ENCODE data around the gene PDGFB. TPM values are rescaled to one million over a fixed set of nuclear protein-coding genes. Genes with fewer than 3 reads are reported as not detected.

PDGFB gene
- polyA plus RNA-seq, 2 donors, result 1.2 to 1.8 TPM

GRCh38 chr22:39188809-39189208 is 56.0 kb downstream of the PDGFB start:
- Histone ChIP-seq H3K27me3 (ENCODE audit: control insufficient read depth in 1 of 2, insufficient read depth in 2 of 2, low read length in 2 of 2) (no peaks in the 10 kb centered on the region), H3K4me3 (ENCODE audit: low read depth in 1 of 2, low read length in 2 of 2) (no peak overlapping the region), H3K36me3 (ENCODE audit: control insufficient read depth in 2 of 2, insufficient read depth in 2 of 2, low read length in 1 of 2) (no peaks in the 10 kb centered on the region), H3K27ac (ENCODE audit: low read depth in 2 of 2, low read length in 1 of 2) (no peak overlapping the region), H3K9me3 (ENCODE audit: control insufficient read depth in 2 of 2, insufficient read depth in 1 of 2, low read depth in 1 of 2, low read length in 1 of 2) (no peaks in the 10 kb centered on the region), H3K4me1 (ENCODE audit: control insufficient read depth in 2 of 2, insufficient read depth in 2 of 2, low read length in 1 of 2) (peaks cover 0 to 3% of the 10 kb centered on the region in 2 donors)
- 77 to 90% methylated on average over 9 to 10 of the region's 10 CpGs for WGBS, 2 donors

- no peaks in the 10 kb centered on the region for H3K36me3 ChIP-seq (ENCODE audit: control insufficient read depth in 2 of 2, insufficient read depth in 2 of 2, low read length in 1 of 2)
- no peaks in the 10 kb centered on the region for H3K27me3 ChIP-seq (ENCODE audit: control insufficient read depth in 1 of 2, insufficient read depth in 2 of 2, low read length in 2 of 2)
- H3K9me3 ChIP-seq (ENCODE audit: control insufficient read depth in 2 of 2, insufficient read depth in 1 of 2, low read depth in 1 of 2, low read length in 1 of 2), result peaks cover 7% of the 10 kb centered on the region in 2 donors
- no peak overlapping the region for H3K4me3 ChIP-seq (ENCODE audit: low read depth in 1 of 2, low read length in 2 of 2)
- 31 to 54% methylated on average over 11 of the region's 11 CpGs for WGBS, 2 donors
- H3K4me1 ChIP-seq (ENCODE audit: control insufficient read depth in 2 of 2, insufficient read depth in 2 of 2, low read length in 1 of 2), result peaks cover 0 to 3% of the 10 kb centered on the region in 2 donors
- peak overlapping the region in 1 of 2 donors; percentile 26 for H3K27ac ChIP-seq (ENCODE audit: low read depth in 2 of 2, low read length in 1 of 2)
These were observed 59.2 kb downstream of the PDGFB start for GRCh38 chr22:39185601-39186012.

DNA sequence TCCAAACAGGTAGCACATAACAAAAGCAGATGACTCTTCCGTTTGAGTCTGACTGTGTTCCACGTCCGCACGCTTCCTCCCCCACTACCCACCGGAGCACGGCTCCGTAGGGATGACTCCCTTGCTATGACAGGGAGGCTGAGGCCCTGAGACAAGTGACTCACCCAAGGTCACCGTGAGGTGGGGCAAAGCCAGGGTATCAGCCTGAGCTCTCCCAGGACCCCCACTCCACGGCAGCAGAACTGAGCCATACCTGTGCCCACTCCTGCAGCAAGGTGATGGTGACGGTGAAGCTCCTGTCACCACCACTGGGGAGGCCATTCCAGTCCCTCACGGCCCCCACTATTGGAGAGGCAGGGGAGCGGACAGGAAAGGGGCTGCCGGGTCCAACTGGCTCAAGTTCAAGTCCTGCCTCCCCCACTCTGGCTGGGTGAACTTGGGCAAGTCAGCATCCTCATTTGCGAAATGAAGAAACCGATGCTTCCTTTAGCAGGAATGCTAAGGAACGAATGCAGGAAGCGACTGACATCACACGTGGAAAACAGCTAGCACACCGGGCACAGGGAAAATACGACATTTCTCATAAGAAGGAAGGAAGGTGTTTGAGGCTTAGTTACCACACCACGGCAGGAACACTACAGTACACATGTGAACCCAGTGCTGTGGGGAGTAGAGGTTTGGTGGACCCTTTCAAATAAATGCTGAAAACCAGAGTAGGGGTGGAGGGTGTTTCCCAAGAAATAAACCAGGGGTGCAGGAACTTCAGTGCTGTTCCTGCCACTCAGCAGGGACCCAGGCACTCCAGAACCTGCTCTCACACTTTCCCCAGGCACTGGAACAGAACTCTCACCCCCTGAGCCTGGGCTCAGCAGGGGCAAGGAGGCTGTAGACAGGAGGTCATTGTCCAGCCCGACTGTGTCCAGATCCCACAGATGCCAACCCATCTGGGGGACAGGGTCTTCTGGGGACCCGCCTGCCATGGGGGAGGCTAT is 59.9 kb downstream of the PDGFB start:
- H3K27ac ChIP-seq (ENCODE audit: low read depth in 2 of 2, low read length in 1 of 2), result peak overlapping the region; percentile 14 to 26
- H3K36me3 ChIP-seq (ENCODE audit: control insufficient read depth in 2 of 2, insufficient read depth in 2 of 2, low read length in 1 of 2), result no peaks in the 10 kb centered on the region
- peaks cover 0 to 3% of the 10 kb centered on the region in 2 donors for H3K4me1 ChIP-seq (ENCODE audit: control insufficient read depth in 2 of 2, insufficient read depth in 2 of 2, low read length in 1 of 2)
- no peak overlapping the region for H3K4me3 ChIP-seq (ENCODE audit: low read depth in 1 of 2, low read length in 2 of 2)
- no peaks in the 10 kb centered on the region for H3K27me3 ChIP-seq (ENCODE audit: control insufficient read depth in 1 of 2, insufficient read depth in 2 of 2, low read length in 2 of 2)
- H3K9me3 ChIP-seq (ENCODE audit: control insufficient read depth in 2 of 2, insufficient read depth in 1 of 2, low read depth in 1 of 2, low read length in 1 of 2), result peaks cover 7% of the 10 kb centered on the region in 2 donors
- 72 to 75% methylated on average over 23 of the region's 23 CpGs for WGBS, 2 donors

GRCh38 chr22:39183991-39184585 is 60.7 kb downstream of the PDGFB start:
- H3K4me1 ChIP-seq (ENCODE audit: control insufficient read depth in 2 of 2, insufficient read depth in 2 of 2, low read length in 1 of 2), result peaks cover 0 to 5% of the 10 kb centered on the region in 2 donors
- 68 to 74% methylated on average over 13 of the region's 13 CpGs for WGBS, 2 donors
- no peak overlapping the region for H3K4me3 ChIP-seq (ENCODE audit: low read depth in 1 of 2, low read length in 2 of 2)
- peaks cover 7% of the 10 kb centered on the region in 2 donors for H3K9me3 ChIP-seq (ENCODE audit: control insufficient read depth in 2 of 2, insufficient read depth in 1 of 2, low read depth in 1 of 2, low read length in 1 of 2)
- H3K27me3 ChIP-seq (ENCODE audit: control insufficient read depth in 1 of 2, insufficient read depth in 2 of 2, low read length in 2 of 2), result no peaks in the 10 kb centered on the region
- H3K27ac ChIP-seq (ENCODE audit: low read depth in 2 of 2, low read length in 1 of 2), result no peak overlapping the region
- no peaks in the 10 kb centered on the region for H3K36me3 ChIP-seq (ENCODE audit: control insufficient read depth in 2 of 2, insufficient read depth in 2 of 2, low read length in 1 of 2)

DNA sequence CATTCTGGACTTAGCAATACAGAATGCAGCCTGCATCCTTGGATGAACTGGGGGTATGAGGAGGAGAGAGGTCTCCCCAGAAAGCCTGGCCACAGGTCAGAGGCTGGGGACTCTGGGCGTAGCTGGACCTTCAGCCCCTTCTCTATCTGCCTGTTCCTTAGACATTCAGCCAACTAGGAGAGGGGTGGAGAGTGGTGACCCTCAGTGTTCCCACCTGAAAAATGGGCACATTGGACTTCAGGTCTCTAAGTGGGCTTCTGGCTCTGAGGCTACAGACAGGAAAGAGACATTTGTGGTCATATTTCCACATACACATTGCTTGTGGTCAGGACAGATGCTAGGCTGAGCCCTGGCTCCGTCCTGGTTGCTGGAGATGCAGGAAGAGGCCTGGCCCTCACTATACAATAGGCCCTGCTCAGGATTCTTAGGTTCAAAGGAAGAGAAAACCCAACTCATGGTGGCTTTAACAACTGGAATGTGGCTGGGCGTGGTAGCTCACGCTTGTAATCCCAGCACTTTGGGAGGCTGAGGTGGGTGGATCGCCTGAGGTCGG is 62.2 kb downstream of the PDGFB start:
- no peaks in the 10 kb centered on the region for H3K27me3 ChIP-seq (ENCODE audit: control insufficient read depth in 1 of 2, insufficient read depth in 2 of 2, low read length in 2 of 2)
- H3K9me3 ChIP-seq (ENCODE audit: control insufficient read depth in 2 of 2, insufficient read depth in 1 of 2, low read depth in 1 of 2, low read length in 1 of 2), result peaks cover 7% of the 10 kb centered on the region in 2 donors
- WGBS, 2 donors, result 83 to 86% methylated on average over 6 of the region's 6 CpGs
- H3K27ac ChIP-seq (ENCODE audit: low read depth in 2 of 2, low read length in 1 of 2), result no peak overlapping the region
- H3K36me3 ChIP-seq (ENCODE audit: control insufficient read depth in 2 of 2, insufficient read depth in 2 of 2, low read length in 1 of 2), result no peaks in the 10 kb centered on the region
- H3K4me1 ChIP-seq (ENCODE audit: control insufficient read depth in 2 of 2, insufficient read depth in 2 of 2, low read length in 1 of 2), result peaks cover 0 to 5% of the 10 kb centered on the region in 2 donors
- H3K4me3 ChIP-seq (ENCODE audit: low read depth in 1 of 2, low read length in 2 of 2), result no peak overlapping the region

GRCh38 chr22:39181778-39182177 is 63.0 kb downstream of the PDGFB start:
- H3K27me3 ChIP-seq (ENCODE audit: control insufficient read depth in 1 of 2, insufficient read depth in 2 of 2, low read length in 2 of 2), result no peaks in the 10 kb centered on the region
- peaks cover 7% of the 10 kb centered on the region in 2 donors for H3K9me3 ChIP-seq (ENCODE audit: control insufficient read depth in 2 of 2, insufficient read depth in 1 of 2, low read depth in 1 of 2, low read length in 1 of 2)
- H3K4me1 ChIP-seq (ENCODE audit: control insufficient read depth in 2 of 2, insufficient read depth in 2 of 2, low read length in 1 of 2), result peaks cover 0 to 5% of the 10 kb centered on the region in 2 donors
- no peaks in the 10 kb centered on the region for H3K36me3 ChIP-seq (ENCODE audit: control insufficient read depth in 2 of 2, insufficient read depth in 2 of 2, low read length in 1 of 2)
- WGBS, 2 donors, result 94 to 97% methylated on average over 5 of the region's 5 CpGs
- no peak overlapping the region for H3K4me3 ChIP-seq (ENCODE audit: low read depth in 1 of 2, low read length in 2 of 2)
- H3K27ac ChIP-seq (ENCODE audit: low read depth in 2 of 2, low read length in 1 of 2), result no peak overlapping the region

- Histone ChIP-seq H3K4me1 (ENCODE audit: control insufficient read depth in 2 of 2, insufficient read depth in 2 of 2, low read length in 1 of 2) (peaks cover 0 to 5% of the 10 kb centered on the region in 2 donors), H3K27ac (ENCODE audit: low read depth in 2 of 2, low read length in 1 of 2) (no peak overlapping the region), H3K4me3 (ENCODE audit: low read depth in 1 of 2, low read length in 2 of 2) (no peak overlapping the region), H3K9me3 (ENCODE audit: control insufficient read depth in 2 of 2, insufficient read depth in 1 of 2, low read depth in 1 of 2, low read length in 1 of 2) (peaks cover 7% of the 10 kb centered on the region in 2 donors), H3K27me3 (ENCODE audit: control insufficient read depth in 1 of 2, insufficient read depth in 2 of 2, low read length in 2 of 2) (no peaks in the 10 kb centered on the region), H3K36me3 (ENCODE audit: control insufficient read depth in 2 of 2, insufficient read depth in 2 of 2, low read length in 1 of 2) (no peaks in the 10 kb centered on the region)
- 96 to 97% methylated on average over 8 of the region's 8 CpGs for WGBS, 2 donors
These were observed 63.4 kb downstream of the PDGFB start for GRCh38 chr22:39181356-39181755.

GRCh38 chr22:39179841-39180335 is 64.9 kb downstream of the PDGFB start:
- Histone ChIP-seq H3K4me1 (ENCODE audit: control insufficient read depth in 2 of 2, insufficient read depth in 2 of 2, low read length in 1 of 2) (peaks cover 0 to 14% of the 10 kb centered on the region in 2 donors), H3K36me3 (ENCODE audit: control insufficient read depth in 2 of 2, insufficient read depth in 2 of 2, low read length in 1 of 2) (no peaks in the 10 kb centered on the region), H3K27me3 (ENCODE audit: control insufficient read depth in 1 of 2, insufficient read depth in 2 of 2, low read length in 2 of 2) (no peaks in the 10 kb centered on the region), H3K4me3 (ENCODE audit: low read depth in 1 of 2, low read length in 2 of 2) (no peak overlapping the region), H3K9me3 (ENCODE audit: control insufficient read depth in 2 of 2, insufficient read depth in 1 of 2, low read depth in 1 of 2, low read length in 1 of 2) (peaks cover 7% of the 10 kb centered on the region in 2 donors), H3K27ac (ENCODE audit: low read depth in 2 of 2, low read length in 1 of 2) (no peak overlapping the region)
- WGBS, 2 donors, result 71 to 76% methylated on average over 19 to 21 of the region's 21 CpGs

DNA sequence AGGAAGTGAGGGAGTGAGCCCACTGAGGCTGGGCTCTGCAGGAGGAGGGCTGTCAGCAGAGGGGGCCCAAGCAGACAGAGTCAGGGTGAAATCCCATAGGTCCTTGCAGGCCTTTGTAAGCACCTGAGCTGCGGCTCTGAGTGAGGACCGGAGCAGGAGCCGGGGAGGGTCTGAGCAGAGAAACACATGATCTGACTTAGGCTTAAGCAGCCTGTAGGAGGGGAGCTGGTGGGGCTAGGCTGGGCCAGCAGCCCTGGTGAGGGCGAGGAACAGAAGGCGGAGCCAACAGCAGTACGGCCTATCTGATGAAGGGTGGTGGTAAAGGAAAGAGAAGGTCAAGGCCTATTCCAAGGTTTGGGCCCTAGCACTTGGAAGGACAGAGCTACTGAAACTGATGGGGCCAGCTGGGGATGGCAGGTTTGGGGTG is 65.4 kb downstream of the PDGFB start:
- Histone ChIP-seq H3K27me3 (ENCODE audit: control insufficient read depth in 1 of 2, insufficient read depth in 2 of 2, low read length in 2 of 2) (no peaks in the 10 kb centered on the region), H3K9me3 (ENCODE audit: control insufficient read depth in 2 of 2, insufficient read depth in 1 of 2, low read depth in 1 of 2, low read length in 1 of 2) (peaks cover 7% of the 10 kb centered on the region in 2 donors), H3K4me1 (ENCODE audit: control insufficient read depth in 2 of 2, insufficient read depth in 2 of 2, low read length in 1 of 2) (peaks cover 0 to 13% of the 10 kb centered on the region in 2 donors), H3K36me3 (ENCODE audit: control insufficient read depth in 2 of 2, insufficient read depth in 2 of 2, low read length in 1 of 2) (no peaks in the 10 kb centered on the region), H3K4me3 (ENCODE audit: low read depth in 1 of 2, low read length in 2 of 2) (no peak overlapping the region), H3K27ac (ENCODE audit: low read depth in 2 of 2, low read length in 1 of 2) (no peak overlapping the region)
- 76 to 87% methylated on average over 6 of the region's 6 CpGs for WGBS, 2 donors
